ENCODE results near the gene SDHA.
"Not testable (repeated sequence)": the region's sequence is repeated elsewhere in the genome, so short reads cannot be mapped to it uniquely, and the experiment has no call there.

SDHA gene

GRCh38 chr5:298737-299125 lies 80.6 kb downstream of the SDHA start:
- Mint-ChIP-seq H3K27ac (no peak overlapping the region), H3K4me3 (no peak overlapping the region), H3K27me3 (no peaks in the 10 kb centered on the region), H3K9me3 (ENCODE audit: low read depth) (no peaks in the 10 kb centered on the region), H3K4me1 (ENCODE audit: low read depth) (peaks cover 53% of the 10 kb centered on the region), H3K36me3 (no peaks in the 10 kb centered on the region)

DNA sequence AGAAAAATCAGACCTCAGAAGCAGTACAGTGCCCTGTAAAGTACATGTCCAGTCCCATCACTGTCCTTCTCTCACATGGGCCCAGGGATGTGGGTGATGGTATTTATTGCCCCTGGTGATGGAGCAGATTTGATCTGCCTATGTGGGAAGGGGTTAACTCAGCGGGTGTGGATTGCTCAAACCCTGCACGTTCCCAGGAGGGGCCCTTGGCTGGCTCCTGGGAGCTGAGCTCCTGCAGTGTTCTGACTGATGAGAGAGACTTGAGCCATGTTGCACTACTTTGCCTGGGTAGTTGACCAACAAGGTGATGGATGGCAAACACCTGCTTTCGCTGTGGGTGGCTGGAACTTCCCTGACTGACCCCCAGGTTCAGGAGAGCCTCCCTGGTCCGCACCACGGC lies 81.8 kb downstream of the SDHA start:
- H3K36me3 Mint-ChIP-seq; H3K9me3 Mint-ChIP-seq (ENCODE audit: low read depth); H3K27me3 Mint-ChIP-seq; H3K27ac Mint-ChIP-seq; H3K4me3 Mint-ChIP-seq: not testable (repeated sequence)
- peaks cover 51% of the 10 kb centered on the region for H3K4me1 Mint-ChIP-seq (ENCODE audit: low read depth)

GRCh38 chr5:300691-301435 lies 82.7 kb downstream of the SDHA start:
- peaks cover 50% of the 10 kb centered on the region for H3K4me1 Mint-ChIP-seq (ENCODE audit: low read depth)
- peak overlapping the region; percentile 17 for H3K27ac Mint-ChIP-seq
- not testable (repeated sequence) for H3K9me3 Mint-ChIP-seq (ENCODE audit: low read depth); H3K4me3 Mint-ChIP-seq; H3K27me3 Mint-ChIP-seq; H3K36me3 Mint-ChIP-seq

DNA sequence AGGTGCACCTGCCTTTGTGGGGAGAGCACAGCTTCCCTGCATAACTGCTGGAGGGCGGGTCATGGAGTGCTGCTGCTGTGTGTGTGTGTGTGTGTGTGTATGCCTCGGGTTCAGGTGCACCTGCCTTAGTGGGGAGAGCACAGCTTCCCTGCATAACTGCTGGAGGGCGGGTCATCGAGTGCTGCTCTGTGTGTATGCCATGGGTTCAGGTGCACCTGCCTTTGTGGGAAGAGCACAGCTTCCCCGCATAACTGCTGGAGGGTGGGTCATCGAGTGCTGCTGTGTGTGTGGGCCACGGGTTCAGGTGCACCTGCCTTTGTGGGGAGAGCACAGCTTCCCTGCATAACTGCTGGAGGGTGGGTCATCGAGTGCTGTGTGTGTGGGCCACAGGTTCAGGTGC lies 84.3 kb downstream of the SDHA start:
- not testable (repeated sequence) for H3K36me3 Mint-ChIP-seq

DNA sequence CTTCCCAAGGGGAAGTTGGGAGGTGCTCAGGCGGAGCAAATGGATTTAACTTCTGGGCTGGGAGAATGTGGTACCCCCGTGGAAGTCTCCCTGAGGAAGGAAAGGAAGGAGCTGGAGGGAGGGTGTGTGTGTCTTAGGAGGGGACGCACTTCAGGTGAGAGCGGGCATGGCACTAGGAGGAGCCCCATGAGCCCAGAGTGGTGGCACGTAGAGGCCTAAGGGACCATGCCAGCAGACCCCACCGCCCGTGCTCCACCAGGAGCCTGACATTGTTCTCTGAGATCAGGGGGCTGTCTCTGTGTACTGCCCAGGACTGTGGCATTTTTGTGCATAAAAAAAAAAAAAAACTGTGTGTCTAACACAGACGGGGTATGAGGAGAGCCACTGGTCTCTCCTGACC lies 84.8 kb downstream of the SDHA start:
- Mint-ChIP-seq H3K27me3 (no peaks in the 10 kb centered on the region), H3K36me3 (no peaks in the 10 kb centered on the region), H3K27ac (peak overlapping the region; percentile 6), H3K9me3 (ENCODE audit: low read depth) (no peaks in the 10 kb centered on the region), H3K4me3 (no peak overlapping the region), H3K4me1 (ENCODE audit: low read depth) (peaks cover 30% of the 10 kb centered on the region)

More for the DNA sequence above, 84.3 kb downstream of the SDHA start:
- H3K4me1 Mint-ChIP-seq (ENCODE audit: low read depth) = peaks cover 35% of the 10 kb centered on the region
- H3K4me3 Mint-ChIP-seq; H3K9me3 Mint-ChIP-seq (ENCODE audit: low read depth); H3K27ac Mint-ChIP-seq; H3K27me3 Mint-ChIP-seq: not testable (repeated sequence)

- H3K4me1 Mint-ChIP-seq (ENCODE audit: low read depth) = peaks cover 28% of the 10 kb centered on the region
- H3K27me3 Mint-ChIP-seq; H3K9me3 Mint-ChIP-seq (ENCODE audit: low read depth); H3K27ac Mint-ChIP-seq; H3K36me3 Mint-ChIP-seq; H3K4me3 Mint-ChIP-seq: not testable (repeated sequence)
These were observed 85.6 kb downstream of the SDHA start for GRCh38 chr5:303741-304140.

GRCh38 chr5:305050-305449 lies 86.9 kb downstream of the SDHA start:
- Mint-ChIP-seq H3K4me1 (ENCODE audit: low read depth) (peaks cover 26% of the 10 kb centered on the region), H3K9me3 (ENCODE audit: low read depth) (no peaks in the 10 kb centered on the region), H3K36me3 (no peaks in the 10 kb centered on the region), H3K27ac (no peak overlapping the region), H3K4me3 (no peak overlapping the region), H3K27me3 (no peaks in the 10 kb centered on the region)

DNA sequence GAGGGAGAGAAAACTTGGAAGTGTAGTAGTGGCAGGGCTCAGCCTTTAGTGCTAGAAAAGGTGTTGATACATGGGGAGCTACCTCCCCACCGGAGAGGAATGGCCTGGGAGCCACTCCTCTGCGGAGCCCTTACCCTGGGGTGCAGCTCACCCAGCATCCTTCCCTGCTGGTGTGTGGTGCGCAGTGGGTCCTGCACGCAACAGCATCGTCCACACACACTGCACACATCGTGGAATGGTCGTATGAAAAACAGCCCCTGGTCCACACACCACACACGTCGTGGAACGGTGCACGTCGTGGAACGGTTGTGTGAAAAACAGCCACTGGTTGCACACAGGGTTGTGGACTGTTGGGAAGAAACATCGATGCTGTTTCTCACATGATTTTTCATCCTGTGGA lies 87.3 kb downstream of the SDHA start:
- H3K4me1 Mint-ChIP-seq (ENCODE audit: low read depth) = peaks cover 26% of the 10 kb centered on the region
- no peaks in the 10 kb centered on the region for H3K27me3 Mint-ChIP-seq
- no peaks in the 10 kb centered on the region for H3K9me3 Mint-ChIP-seq (ENCODE audit: low read depth)
- no peak overlapping the region for H3K4me3 Mint-ChIP-seq
- no peaks in the 10 kb centered on the region for H3K36me3 Mint-ChIP-seq
- H3K27ac Mint-ChIP-seq = no peak overlapping the region

- H3K27me3 Mint-ChIP-seq = no peaks in the 10 kb centered on the region
- no peak overlapping the region for H3K27ac Mint-ChIP-seq
- peaks cover 23% of the 10 kb centered on the region for H3K4me1 Mint-ChIP-seq (ENCODE audit: low read depth)
- H3K36me3 Mint-ChIP-seq = no peaks in the 10 kb centered on the region
- H3K4me3 Mint-ChIP-seq = no peak overlapping the region
- no peaks in the 10 kb centered on the region for H3K9me3 Mint-ChIP-seq (ENCODE audit: low read depth)
These were observed 88.1 kb downstream of the SDHA start for GRCh38 chr5:306011-306805.

Data from activated naive CD8-positive, alpha-beta T cell (primary cell).